GM18909 (cell line): ENCODE data around the gene TNFRSF14.

ENCODE experiments used
- ATAC-seq: cut with Tn5 transposase; IDR thresholded peaks from one replicate; pipeline ENCODE4 v1.9.1; 2021; ENCODE audit warnings: mild to moderate bottlenecking; ENCODE audit not compliant: unreplicated experiment, poor library complexity

Gene TNFRSF14

DNA sequence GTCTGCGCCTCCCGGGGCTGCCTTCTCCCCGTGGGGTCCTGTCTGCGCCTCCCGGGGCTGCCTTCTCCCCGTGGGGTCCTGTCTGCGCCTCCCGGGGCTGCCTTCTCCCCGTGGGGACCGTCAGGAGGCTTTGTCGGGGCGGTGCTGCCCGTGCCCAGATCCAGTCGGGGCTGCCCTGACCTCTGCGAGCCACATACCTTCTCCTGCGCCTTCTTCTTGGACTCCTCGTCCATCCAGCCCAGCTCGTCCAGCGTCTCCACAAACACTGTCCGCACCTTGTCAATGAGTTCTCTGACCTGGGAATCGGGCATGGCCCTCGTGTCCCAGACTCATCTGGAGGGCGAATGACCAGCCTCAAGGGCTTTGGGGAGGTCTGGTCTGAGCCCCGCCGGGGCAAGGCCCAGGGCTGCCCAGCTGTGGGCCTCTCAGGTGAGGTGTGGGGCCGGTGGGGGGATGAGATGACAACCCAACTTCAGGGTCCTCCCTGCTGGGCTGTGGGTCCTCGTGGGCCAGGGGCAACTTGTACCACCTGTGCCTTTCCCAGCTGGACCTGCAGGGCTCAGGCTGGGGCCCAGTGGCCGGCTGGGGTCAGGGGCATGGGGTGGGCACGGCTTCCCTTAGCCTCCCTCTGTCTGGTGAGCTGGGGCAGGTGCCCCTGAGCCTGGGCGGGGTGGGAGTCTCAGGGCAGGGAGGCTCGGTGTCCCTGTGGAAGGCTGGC lies 39.8 kb downstream of the TNFRSF14 start:
- ATAC-seq: no peak

DNA sequence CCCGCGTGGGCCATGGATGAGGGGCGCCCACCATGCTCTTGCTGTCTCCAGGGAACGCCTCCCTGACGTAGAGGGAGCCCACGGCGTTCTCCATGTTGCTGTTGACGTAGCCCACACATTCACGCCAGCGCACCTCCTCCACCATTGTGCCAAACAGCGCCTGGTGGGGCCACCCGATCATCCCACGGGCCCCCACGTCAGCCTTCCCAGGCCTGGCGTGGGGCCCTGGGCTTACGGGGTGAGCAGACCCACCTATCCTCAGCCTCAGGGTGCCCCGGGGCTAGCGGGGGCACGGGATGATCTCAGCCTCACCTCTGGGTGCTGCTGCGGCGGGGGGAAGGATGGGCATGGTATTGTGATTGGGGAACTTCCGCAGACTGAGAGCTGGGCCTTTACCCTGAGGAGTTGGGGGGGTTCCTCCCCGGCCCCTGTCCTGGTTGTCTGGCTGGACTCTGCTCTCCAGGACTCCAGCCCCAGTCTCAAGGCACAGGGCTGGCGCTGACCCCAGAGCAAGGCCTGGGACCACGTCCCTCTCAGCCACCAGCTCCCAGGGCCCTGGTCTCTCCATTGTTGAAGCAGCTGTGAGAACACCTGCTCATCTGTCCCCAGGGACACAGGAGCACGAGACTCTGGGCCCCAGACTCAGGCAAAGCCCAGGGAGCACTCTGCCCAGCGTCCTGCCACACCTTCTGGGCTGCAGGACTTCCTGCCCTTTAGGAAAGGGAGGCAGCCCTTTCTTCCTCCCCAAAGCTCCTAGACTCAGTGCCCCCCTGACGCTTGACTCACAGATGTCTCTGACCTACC lies 40.6 kb downstream of the TNFRSF14 start:
- ATAC-seq: no peak

GRCh38 chr1:2597441-2598328 lies 41.5 kb downstream of the TNFRSF14 start:
- no peak for ATAC-seq

DNA sequence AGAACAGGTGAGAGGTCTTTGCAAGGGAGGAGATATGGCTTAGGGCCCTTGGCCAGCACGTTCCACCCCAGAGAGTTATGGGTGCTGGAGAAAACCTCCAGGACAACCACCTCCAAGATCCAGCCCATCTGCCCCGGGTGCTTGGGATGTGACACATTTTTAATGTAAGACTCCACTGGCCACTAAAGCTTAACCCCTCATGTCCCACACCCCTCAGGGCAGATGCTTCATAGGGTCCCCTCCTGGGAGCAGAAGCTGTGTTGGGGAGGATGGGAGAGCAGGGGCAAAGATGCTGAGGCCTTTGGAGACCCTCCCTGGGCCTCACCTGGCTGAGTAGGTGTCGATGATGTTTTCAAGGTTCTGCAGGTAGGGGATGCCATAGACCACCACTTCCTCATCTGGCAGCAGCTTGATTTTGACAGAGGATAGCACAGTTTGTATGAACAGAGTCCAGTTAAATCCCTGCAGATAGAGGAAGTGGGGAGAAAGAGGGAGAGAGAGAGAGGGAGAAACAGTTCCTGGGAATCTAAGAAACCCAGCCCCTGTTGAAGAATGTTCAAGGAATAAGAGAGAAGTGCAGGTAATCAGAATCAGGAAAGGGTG lies 42.3 kb downstream of the TNFRSF14 start:
- no peak for ATAC-seq

GRCh38 chr1:2601721-2602303 lies 45.6 kb downstream of the TNFRSF14 start:
- no peak for ATAC-seq

DNA sequence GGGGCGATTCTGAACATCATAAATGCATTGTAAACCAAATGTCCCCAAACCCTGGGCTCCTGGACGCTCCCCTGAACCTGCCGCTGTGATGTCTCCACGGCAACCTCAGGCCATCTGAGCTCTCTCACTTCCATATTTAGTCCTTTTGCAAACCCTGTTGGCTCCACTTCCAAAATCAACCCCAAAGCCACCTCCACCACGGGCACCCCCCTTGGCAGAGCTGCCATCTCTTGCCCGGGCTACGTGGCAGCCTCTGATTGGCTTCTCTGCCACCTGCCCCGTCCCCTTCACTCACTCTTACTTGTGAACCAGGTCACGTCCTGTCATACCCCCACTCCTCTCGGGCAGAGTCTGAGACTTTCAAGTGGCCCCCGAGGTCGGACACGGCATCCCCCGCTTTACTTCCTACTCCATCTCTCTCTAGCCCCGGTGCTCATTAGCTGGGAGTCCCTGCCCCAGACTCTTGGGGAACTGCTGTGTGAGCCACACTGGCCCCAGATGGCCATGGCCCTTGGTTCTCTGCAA lies 46.2 kb downstream of the TNFRSF14 start:
- ATAC-seq: no peak

GRCh38 chr1:2602866-2603520 lies 46.8 kb downstream of the TNFRSF14 start:
- ATAC-seq: no peak

DNA sequence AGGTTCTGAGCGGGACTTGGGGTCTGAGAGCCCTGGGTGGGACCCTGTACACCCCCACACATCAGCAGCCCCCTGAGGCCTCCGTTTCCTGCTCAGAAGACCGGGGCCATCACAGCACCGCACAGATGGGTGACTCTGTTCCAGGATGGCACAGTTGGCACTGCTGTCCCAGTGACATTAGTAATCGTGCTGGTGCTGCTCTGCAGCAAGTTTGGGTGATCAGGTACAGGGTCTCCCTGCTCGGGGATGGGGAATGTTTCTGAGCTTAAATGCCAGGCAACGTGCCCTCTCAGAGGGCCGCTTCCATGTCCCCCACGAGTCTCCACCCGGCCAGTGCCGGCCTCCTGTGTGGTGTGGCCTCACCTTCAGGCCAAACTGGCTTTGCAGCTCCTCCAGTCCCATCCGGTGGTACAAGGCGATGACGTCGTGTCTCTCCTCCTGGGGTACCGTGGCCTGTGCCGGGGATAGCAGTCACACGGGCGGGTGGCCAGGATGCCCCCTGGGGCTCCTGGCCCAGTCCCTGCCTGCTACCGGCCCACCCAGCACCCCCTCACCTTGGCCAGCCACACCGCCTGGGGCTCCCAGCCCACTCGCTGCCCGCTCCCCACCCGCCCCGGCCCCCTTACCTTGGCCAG lies 47.5 kb downstream of the TNFRSF14 start:
- no peak for ATAC-seq

GRCh38 chr1:2604156-2604843 lies 48.1 kb downstream of the TNFRSF14 start:
- ATAC-seq: no peak

- ATAC-seq: no peak
Observed at GRCh38 chr1:2604844-2605508, 48.8 kb downstream of the TNFRSF14 start.

DNA sequence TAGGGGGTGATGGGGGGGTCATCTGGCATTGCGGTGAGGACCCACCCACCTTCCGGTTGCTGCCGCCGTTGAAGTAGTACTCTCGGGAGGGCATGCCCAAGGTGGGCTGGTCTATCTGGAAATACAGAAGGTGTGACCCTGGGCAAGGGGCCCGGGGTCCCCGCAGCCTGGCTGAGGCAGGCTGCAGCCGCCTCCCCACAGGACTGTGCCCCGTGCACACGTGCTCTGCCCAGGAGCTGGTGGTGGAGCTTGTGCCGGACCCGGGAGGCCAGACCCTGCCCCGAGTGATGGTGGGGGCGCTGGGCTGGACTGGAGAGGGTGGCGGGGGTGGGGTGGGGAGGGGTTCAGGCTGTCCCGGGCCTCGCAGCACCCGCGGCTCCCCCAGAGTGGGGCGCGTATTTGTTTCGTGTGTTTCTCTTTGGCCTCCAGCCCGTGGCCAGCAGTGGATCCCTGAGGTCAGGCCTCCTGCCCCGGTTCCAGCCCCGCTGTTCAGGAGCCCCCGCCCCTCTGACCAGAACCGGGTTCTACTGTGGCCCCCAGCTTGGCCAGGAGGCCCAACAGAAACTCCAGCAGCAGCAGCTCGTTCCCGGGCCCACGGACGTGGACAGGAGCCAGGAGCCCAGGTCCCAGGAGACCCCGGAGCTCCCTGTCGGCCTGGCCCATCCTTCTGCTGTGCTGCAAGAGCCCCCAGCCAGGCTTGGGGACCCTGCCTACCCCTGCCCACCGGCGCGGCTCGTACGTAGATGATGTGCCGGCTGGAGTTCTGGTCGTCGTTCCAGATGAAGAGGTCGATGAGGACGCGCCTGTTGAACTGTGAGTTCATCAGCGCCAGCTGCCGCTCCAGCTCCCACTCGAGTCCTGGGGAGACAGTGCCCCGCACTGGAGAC lies 49.6 kb downstream of the TNFRSF14 start:
- no peak for ATAC-seq

DNA sequence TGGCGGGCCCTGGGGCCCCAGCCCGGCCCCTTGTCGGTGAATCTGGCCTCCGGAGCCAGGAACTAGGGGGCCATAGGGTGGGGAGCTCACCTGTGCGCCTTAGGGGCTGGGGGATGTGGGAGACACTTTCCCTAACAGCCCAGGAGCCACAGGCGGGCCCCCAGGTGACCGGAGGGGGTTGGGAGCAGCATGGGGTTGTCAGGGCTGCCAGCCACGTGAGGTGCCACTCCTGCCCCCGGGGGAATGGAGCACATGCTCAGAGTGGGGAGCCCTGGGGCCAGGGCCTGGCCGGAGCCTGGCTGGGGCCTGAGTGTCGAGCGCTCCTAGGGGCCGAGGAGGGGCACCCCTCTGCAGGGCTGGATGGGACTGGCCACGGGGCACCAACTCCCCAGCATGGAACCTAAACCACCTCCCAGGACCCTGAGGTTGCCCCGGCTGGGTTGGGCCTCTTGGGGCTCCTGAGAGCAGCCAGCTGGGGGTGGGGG lies 50.3 kb downstream of the TNFRSF14 start:
- no peak for ATAC-seq

- ATAC-seq: no peak
Observed at GRCh38 chr1:2606881-2607621, 50.9 kb downstream of the TNFRSF14 start.

GRCh38 chr1:2607641-2608091 lies 51.5 kb downstream of the TNFRSF14 start:
- no peak for ATAC-seq

- no peak for ATAC-seq
Observed at GRCh38 chr1:2609319-2610035, 53.3 kb downstream of the TNFRSF14 start.
